SW 1271 (cell line): ENCODE results near the gene SYNPO2L.

ENCODE experiments used
- DNase-seq, 2 experiments: peaks; one replicate each; lab custom pipeline; 2025; lab: John Stamatoyannopoulos, UW

SYNPO2L gene

DNA sequence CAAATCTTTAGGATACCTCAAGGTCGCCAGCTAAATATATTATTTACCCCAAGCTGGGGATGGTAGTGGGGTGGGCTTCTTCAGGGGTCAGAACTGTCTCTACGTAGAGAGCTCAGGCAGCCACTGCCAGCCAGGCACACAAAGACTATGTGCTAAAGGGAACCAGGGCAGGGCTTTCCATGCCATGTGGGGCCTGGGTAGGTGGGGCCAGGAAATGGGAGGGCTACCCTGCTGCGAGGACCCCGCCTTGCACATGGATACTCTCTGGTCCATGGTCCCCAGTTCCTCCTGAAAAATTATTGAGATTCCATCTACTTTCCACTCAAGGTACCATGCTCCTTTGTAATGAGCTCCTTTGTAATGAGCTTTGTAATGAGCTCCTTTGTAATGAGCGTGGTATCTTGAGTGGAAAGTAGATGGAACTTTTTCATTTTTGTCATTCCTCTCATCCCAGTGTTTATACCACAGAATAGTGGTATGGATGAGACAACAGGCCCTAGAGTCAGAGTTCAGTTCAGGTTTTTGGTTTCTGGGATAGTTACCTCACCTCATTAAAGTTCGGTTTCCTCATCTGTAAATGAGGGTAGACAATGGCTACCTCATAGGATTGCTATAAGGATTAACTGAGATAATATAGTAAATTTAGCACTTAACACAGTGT lies 5.8 kb downstream of the SYNPO2L start:
- no peak for DNase-seq

DNA sequence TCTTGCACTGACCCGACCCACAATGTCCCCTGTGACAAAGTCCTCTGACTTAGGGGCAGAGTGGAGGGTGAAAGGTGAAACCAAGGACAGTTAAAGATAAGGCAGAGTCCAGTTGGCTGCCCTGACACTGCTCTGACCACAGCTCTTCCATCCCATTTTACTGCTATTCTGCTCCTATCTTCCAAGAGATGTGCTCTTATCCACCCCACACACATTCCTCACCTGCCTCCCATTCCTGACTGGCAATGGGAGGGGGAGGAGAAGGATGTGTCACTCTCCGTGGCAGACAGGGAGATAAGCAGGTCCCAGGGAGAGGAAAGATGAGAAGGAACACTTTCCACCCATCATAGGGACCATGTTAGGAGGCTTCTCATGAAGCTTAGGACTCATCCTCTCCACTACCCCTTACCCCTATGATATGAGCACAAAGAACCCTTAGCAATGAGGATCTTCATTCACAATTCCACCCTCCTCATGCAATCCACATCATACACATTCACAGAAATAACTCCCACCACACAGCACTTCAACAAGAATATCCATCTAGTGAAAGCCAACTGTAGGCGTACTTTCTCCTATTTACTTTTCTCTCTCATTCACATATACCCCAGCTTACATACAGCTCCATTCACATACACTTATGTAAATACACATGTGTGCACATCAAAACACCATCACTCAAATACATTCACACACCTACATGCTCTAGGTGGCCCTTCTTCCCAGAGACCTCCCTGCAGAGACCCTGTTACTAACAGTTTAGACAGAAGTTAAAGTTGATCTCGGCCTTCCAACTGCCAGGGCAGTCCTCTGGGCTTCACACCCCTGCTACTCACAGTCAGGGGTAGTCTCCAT lies 6.6 kb downstream of the SYNPO2L start:
- no peak for DNase-seq

DNA sequence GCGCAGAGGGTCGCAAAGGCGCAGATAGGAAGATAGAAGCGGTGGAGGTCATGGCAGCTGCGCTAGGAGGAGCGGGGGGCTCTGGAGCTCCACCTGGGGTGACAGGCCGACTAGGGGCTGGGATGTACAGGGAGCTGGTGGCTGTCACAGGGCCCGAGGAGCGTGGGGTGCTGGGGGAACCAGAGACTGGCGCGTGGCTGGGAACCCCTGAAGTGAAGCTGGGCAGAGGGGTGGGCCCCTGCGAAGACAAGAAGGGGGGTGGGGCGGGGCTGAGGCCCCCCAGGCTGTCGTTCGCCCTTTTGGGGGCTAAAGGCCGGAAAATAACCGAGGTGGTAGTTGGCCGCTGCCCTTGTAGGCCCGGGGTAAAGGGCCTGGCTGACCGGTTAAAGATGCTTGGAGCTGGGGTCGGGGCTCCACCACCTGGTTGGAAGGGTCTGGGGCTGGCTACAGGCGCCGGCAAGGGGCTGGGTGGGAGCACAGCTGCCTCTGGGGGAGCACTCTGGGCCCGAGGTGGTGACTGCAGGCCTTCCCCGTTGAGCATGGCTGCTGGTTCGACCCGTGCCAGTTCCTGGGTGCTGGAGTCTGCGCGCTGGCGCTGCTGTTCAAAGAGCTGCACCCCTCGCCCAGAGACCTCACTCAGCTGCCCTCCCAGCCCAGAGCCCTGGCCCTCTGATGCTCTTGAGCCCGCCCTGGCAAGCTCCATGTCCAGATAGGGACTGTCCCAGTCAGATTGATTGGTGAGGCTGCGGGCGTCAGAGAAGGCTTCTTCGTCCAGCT lies 7.8 kb downstream of the SYNPO2L start:
- no peak for DNase-seq

DNA sequence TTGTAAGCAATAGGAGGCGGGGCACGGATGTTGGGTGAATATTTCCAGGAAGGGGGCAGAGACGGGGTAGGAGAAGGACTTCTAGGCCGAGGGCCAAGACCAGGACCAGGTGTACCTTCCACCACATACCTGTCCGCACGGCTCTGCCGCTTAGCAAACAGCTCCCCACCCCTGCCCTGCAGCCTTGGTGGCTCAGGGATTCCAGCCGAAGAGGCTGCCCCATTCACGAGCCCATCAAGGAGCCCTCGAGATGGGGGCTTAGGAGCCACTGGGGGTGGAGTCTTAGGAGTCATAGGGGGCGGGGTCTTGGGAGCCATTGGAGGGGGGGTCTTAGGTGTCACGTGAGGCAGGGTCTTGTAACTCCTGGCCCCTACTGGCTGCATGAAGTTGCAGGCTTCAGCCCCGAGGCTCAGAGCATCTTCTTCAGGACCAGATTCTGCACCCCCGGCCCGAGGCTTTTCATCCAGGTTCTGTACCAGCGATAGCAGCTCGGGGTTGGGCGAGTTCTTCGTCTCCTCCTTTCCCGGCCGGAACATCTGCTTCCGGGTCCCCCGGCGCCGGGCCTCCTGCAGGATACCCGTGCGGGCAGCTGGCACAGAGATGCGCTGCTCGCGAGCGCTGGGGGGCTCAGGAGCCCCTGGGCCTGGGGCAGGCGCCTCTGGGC lies 8.5 kb downstream of the SYNPO2L start:
- DNase-seq = no peak

DNA sequence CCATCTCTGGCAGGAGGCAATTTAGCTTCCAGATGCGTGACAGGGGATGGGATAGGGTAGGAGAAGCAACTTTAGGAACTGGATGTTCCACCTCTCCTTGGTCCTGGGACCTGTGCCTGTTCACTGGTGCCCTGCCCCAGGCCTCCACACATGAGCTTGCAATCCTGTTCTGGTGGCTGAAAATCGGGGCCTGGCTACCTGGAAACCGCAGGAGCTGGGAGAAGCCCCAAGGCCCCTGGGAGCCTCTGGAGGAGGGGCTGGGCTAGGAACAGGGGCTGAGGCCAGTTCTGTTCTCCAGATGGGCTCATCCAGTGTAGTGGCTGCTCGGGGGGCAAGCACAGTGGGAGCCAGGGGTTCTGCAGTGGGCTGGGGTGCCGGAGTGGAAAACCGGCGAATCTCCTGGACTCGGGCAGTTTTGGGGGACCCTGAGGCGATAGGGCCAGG lies 9.2 kb downstream of the SYNPO2L start:
- no peak for DNase-seq

DNA sequence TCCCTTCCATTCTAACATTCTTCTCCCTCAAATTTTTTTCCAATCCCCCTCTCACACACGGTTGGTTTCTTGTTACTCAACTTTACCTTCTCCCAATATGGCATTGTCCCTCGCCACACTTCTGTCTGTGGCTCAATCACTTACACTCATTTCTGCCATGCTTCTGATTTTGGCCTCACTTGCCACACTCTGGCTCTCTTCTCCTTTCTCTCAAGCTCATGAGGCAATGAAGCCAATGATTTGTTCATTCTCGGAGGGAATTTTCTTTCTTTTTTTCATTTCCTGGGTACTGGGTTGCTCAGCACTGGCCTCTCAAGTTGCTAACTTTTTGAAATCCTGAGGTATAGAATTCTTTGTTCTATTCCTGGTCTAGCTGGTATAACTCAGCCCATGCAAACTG lies 10.6 kb downstream of the SYNPO2L start:
- no peak for DNase-seq

DNA sequence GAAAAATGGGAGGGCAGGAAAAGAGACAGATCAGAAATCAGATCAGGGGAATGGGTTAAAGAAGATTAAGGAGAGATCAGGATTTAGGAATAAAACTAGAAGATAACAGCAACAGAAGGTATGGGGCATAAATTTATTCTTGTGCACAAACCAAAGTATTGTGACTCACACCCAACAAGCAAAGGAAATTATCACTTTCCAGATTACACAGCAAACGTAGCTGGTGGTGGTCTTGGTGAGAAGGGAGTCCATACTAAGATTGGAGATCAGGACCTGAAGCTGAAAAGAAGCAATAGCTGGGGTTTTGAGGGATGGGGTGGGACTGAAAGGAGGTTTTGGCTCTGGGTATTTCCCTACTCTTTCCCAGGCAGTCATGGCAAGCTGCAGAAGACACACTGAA lies 11.1 kb downstream of the SYNPO2L start:
- DNase-seq = no peak

DNA sequence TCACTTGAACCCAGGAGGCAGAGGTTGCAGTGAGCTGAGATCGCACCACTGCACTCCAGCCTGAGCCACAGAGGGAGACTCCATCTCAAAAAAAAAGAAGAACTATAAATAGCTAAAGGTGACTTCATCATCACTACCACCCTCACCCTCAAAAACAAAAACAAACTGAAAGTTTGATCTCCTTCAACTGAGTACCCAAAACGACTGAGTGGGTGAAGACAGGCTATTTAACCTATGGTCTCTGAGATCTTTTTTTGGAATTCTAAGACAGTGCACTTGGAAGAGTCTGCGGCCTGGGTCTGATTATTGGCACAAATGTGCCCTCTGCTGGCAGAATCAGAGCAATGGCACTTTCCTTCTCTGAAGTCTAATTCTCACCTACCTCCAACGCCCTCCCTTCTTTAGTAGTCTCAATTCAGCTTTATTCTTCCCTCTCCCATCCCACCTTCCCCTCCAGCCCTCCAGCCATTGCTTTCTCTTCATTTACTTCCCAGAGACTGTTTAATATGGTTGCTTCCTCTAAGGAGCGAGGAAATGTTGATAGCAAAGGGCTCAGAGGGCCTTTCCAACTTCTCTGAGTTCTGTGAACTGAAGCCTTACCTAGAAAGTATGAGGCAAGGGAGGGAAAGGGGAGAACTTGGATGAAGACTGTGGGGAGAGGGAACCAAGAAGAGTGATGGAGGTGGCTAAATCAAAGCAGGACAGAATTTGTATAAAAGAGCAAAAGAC lies 11.7 kb downstream of the SYNPO2L start:
- DNase-seq = peak in 1 of 2 experiments; percentile 60

DNA sequence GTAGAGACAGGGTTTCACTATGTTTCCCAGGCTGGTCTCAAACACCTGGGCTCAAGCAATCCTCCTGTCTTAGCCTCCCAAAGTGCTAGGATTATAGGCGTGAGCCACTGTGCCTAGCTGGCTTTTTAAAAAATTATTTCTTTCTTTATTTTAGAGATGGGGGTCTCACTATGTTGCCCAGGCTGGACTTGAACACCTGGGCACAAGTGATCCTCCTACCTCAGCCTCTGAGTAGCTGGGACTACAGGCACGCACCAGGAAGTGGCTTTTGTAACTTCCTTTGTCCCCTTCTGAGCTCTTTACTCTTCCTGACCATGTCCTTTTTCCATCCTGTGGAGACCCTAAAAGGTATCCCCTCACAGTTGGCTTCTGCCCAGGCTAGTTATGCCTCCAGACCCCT lies 12.5 kb downstream of the SYNPO2L start:
- no peak for DNase-seq

DNA sequence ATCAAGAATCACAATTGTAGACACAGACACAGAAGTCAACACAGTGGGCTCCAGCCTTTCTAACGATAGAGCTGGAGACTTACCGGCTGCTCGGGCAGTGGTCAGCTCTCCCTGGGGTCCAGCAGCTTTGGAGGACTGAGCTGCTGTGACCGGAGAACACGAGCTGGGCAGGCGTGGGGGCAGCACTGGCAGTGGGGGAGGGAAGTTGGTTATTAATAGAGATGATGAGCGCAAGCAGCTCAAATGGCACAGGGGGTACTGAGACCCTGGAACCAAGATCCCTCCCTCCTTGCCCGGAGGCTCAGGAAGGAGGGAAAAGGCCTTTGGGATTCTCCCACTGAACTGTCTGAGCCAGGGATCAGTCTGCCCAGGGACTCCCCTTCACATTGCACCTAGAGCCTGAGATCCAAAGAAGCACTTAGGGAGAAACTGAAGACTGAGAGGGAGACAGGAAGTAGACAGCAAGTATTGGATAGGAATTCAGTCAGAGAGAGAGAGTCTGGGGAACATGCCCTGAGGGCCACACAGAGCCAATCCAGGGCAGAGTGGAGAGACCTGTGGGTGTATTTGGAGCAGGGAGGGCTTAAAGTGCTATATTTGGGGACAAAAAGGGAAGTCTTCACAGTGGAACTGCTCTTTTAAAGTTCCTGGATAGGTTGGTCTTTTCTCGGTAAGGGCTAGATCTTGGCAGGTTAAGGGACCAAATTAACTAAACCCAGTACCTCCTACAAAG lies 14.3 kb downstream of the SYNPO2L start, which contains the start of gene MYOZ1:
Gene MYOZ1, minus strand, starts transcription at position 147 of the 733 bp plus-strand sequence. CDS start 1,457 bp downstream, outside the sequence.
- no peak for DNase-seq

DNA sequence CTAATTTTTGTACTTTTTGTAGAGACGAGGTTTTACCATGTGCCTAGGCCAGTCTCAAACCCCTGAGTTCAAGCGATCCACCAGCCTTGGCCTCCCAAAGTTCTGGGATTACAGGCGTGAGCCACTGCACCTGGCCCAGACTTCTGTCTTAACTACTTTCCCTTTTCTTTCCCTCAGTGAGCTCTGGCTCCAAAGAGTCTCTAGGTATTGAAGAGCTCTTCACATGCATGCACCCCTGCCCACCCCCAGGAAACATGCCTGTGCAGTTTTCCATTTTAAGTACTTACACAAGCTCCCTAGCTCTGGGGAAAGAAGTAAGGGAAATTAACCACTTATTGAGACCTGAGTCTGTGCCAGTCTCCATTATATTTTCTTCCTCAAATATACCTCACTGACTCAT lies 16.5 kb downstream of the SYNPO2L start:
- DNase-seq = no peak

DNA sequence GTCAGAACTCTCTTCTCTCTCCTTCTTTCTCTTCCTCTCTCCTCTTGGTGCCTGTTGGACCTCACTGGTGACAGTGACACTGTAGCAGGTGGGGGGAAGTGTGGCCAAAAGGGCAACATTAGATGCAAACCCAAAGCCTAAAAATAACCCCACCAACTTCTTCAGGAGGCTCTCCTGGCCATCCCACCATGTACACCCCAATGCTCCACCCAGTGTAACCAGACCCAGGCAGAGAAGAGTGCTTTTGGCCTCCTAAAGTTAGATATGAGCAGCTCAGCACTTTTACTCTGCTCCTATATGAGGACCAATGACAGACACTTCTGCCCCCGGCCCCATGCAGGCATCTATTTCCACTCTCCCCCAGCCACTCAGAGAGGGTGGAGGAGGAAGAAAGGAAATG lies 20.0 kb downstream of the SYNPO2L start:
- no peak for DNase-seq

DNA sequence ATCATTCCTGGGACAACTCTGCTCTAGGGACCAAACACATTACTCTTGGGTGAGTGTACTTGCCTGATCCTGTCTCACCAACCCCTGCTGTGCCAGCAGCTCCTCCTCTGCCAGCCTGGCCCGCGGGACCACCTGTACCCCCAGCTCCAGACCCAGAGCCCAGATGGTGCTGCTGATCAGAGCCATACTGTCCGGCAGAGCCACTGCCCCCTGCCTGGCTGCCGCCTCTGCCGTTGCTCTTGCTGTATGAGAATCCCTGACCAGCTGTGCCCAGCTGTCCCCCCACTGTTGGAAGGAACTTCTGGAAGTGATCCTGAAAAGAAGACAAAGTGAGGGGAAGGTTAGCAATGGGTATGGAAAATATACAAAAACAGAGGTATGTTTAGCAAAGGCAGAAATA lies 21.4 kb downstream of the SYNPO2L start:
- DNase-seq = no peak

DNA sequence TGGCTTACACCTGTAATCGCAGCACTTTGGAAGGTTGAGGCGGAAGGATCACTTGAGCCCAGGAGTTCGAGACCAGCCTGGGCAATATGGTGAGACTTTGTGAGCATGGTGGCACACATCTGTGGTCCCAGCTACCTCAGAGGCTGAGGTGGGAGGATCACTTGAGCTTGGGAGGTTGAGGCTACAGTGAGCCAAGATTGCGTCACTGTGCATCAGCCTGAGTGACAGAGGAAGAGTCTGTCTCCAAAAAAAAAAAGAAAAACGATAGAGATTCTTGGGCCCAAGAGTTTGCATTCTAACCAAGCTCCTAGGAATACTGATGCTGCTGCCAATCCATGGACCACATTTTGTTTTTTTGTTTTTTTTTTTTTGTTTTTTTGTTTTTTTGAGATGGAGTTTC lies 26.7 kb downstream of the SYNPO2L start:
- no peak for DNase-seq

DNA sequence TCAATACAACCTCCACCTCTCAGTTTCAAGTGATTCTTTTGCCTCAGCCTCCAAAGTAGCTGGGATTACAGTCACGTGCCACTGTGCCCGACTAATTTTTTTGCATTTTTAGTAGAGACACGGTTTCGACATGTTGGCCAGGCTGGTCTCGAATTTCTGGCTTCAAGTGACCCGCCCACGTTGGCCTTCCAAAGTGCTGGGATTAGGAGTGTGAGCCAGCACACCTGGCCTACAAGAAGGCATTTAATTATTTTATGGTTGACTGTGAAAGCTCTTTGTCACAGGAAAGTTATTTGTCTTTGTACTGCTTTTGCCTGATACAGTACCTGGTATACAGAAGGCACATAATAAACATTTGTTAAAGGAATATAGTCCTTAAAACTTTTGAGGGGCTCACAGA lies 27.4 kb downstream of the SYNPO2L start:
- DNase-seq = no peak

DNA sequence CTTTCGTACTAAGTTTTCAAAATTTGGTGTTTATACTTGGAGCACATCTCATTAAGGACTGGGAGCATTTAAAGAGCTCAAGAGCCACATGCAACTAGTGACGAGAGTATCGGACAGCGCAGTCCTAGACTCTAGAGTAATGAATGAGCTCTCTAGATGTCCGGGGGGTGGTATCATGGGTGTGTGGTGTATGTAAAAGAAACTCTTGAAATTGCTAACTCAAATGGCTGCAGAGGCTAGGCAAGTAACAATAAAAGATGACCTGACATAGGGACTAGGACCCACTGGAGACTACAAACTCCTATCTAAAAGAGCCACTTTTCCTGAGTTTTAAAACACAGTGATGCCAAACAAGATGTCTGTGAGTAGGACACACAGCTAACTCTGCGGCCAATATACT lies 28.5 kb downstream of the SYNPO2L start:
- DNase-seq = no peak

DNA sequence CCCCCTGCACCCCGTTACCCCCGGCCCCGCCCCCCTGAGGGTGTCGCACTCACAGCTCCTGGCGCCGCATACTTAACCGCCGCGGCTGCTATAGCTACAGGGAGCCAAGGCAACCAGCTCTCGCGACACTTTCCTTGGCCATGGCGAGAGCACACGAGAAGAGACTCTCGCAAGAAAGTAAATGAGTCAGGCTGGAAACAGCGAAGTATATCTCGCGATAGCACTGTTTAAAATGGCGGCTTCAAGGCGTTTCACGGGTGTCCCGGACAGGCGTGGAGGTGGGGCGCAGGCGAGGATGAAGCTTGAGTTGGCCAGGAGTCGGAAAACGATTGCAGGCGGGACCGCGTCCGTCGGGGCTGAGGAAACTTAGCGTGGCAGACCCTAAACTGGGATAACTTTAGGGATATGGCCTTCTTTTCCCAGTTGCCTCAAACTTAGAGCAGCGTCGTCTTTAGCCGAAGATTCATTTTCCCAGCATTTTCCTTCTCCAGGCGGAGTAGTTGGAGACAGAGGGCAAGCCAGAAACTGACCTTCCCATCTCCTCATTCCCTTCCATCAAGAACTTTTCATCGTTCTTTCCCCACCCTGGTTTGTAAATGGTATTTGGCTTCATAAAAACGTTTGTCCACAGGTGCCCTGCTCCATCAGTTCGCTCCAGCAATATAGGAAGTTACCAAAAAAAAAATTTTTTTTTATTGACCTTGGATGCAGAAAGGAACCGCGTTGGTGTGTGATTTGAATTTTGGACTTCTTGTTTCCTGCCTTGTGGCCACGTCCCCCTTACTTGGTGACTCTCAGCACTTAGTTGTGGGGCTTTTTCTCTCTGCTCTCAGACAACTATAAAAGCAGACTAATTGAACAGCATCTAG lies 29.7 kb downstream of the SYNPO2L start:
- peak; percentile 82 to 93 for DNase-seq

DNA sequence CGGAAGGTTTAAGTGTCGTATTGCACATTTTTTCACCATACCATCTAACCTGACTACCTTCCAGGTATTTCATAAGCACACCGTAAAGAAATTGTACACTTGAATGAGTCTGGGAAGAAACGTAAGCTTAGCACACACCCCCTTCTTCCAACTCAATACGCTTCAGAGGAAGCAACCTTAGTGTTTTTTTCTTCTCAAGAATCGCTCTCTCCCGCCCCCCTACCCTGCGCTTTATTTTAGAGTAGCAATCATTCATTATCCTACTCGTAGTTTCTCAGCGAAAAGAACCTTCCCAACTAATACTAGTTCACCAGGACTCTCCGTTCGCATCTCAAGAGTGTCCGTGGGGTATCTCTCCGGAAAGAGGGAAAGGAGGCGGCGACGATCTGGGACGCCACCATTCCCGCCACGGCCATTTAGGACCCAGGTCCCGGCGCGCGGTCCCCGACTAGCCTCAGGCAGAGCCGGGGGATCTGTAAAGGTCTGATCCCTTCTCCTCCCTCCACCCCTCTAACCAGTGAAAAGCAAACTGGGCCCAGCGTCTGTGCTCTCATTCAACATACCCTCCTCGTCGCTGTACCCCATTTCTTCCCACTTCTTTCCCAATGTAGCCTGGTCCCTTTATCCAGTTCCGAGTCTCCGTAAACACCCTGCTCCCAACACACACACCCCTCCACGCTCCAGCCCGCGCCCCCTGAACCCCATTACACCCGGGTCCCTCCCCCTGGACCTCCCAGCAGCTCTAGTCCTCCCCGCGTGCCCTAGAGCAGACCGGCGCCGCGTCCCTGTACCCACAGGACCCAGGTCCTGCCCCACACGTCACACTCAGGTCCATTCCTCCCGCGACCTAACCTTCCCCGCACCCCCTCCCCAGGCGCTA lies 30.6 kb downstream of the SYNPO2L start:
- peak in 1 of 2 experiments; percentile 55 for DNase-seq

DNA sequence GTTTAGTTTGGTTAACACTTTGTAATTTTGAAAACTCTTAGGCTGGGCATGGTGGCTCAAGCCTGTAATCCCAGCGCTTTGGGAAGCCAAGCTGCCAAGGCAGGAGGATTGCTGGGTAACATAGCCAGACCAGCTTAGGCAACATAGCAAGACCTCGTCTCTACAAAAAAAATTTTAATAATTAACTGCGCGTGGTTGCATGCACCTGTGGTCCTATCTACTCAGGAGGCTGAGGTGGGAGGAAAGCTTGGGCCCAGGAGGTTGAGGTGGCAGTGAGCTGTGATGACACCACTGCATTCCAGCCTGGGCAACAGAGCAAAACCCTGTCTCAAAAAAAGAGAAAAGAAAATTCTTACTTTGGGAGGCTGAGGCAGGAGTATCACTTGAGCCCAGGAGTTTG lies 32.8 kb downstream of the SYNPO2L start:
- no peak for DNase-seq
